GDM1 (cell line): Measurements from ENCODE around the gene TSPYL1.
"Not testable (repeated sequence)": the region's sequence is repeated elsewhere in the genome, so short reads cannot be mapped to it uniquely, and the experiment has no call there.

Source experiments
- DNase-seq: peaks from one replicate; lab custom pipeline; 2025; lab: John Stamatoyannopoulos, UW

The TSPYL1 gene

DNA sequence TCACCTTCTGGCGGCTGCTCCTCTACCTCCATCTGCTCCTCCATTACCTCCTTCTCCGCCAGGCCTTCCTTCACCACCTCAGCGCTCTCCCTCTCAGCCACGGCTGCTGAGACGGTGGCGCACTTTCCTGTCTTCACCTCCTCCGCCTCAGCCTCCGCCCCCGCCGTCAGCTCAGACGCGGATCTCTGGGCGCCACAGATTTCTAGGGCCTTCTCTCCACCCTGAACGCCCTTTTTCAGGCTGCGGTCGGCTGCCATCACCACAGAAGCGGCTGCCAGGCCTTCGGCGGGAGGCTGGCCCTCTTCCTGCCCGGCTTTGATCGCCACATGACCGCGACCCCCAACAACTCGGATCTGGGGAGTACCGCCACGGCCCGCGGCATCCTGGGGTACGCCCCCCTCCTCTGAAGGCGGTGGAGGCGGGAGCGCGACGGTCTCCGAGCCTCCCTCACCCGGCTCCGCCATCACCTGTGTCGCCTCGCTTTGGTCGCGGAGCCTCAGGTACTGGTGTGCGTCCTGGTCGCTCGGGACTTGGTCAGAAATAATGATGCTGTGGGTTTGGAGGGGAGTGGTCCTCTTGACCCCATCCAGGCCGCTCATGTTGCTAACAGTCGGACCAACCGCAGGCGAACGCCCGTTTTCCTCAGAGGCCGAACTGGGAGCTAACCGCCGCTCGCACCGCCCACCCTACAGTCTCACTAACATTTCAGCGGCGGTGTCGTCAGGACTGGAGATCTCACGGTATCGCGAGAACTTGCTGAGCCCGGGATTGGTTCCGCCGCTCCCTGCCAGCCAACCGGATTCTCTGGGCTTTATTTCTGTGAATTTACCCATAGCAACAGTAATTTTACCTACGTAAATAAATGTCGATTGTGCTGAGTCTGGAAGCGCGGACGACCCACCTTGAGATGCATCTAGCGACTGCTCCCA lies at the start of gene TSPYL1:
TSPYL1 (minus strand) TSS at position 699 of the 929 bp plus-strand sequence; CDS start at position 599, 100 bp downstream.
- peak; percentile 92 for DNase-seq

DNA sequence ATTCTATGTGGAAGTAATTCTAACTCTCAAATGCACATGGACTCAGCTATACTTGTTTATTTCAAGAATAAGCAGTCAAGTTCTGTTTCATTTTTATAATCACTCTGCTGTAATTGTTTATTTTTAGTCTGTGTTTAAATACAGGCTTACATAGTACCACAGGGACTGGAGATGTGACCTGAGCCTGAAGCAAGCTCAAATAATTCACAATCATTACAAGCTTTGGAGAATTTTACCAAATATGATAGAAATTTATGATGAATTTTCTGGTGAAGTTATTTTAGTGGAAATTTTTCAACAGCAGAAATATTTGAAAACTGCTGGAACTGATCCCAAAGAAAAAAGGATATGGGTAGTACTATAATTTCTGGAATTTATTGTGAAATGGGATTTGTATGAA lies 49.4 kb upstream of the TSPYL1 start:
- no peak for DNase-seq

DNA sequence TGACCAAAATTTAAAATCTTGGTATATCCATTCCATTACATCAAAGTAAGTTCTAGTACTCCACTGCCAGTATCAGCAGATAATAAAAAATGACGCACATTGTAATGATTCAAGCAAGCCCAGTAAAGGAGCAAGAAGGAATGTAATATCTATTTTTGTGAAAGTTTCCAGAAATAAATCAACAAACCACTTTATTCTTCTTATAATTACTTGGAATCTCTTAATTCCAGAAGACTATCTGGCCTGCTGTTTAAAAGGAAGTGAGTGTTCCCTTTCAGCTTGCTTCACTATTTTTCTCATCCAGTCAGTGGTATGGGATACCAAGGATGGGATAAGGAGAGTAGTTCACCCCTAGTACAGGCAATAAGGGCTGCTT lies 48.8 kb upstream of the TSPYL1 start:
- no peak for DNase-seq

DNA sequence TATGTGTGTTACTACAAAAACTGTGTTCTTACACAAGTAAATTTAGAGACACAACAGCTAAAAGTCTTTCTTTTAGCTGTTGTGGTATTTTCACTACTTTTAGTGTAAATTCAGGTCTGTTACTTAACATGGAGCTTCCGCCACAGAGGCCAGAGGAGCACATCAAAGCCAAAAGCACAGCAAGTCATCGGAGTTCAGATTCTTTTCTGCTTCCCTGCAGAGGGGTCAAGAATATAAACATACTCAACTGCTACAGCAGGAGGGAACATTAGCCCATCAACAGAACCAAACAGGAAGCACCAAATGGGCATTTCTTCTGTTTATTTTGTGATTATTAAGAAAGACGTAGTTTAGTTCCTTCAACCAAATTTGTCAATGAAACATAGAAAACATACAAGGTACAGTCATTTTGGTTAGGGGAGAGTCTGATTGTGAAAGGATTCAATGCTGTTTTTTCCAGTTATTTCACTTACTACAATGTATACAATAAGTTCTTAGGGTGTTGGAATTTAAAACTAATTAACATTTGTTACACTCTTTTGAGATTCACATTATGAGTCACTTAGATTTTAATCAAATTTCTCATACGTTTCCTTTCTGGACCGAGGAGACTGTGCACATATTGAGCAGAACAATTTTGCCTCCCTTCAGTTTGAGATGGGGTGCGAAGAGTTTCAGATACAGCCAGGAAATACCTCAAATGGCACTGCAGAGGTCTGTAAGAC lies 48.2 kb upstream of the TSPYL1 start:
- no peak for DNase-seq

DNA sequence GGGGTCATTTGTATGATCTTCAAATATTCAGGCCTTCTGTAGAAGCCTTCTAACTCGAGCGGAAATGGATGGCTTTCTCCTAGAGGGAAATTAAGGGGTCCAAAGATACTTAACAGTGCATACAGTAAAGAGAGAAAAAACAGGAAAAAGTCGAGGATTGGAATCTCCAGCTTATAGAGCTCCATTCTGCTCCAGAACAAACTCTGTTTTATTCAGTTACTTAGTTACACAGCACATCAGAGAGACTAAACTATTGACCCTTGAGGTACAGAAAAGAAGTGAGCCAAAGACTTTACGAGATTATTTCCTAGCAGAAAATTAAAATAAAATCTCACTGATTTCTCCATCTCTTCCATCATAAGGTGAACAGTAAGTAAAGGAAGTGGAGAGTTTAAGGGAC lies 47.3 kb upstream of the TSPYL1 start:
- DNase-seq: no peak

DNA sequence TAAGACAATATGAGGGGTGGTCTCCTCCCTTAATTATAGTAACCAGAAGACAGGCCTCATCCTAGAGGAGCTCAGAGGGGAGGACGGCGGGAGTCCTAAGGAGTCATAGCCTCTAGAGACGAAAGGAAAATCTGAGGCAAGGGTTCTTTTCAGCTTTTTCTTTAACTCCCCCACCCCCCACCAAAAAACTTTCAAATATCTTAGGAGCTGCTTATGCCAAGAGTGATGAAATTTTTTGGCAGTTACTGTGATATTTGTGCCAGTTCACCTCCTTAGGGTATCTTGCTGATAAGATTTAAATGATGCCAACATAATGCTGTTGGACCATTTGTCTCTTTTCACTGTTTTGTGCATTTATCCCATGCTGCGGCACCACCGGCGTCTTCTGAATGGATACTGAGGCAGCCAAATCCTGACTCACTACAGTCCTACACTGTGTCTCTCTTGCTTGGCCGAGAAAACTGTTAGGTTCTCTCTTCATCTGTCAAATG lies 46.5 kb upstream of the TSPYL1 start:
- no peak for DNase-seq

DNA sequence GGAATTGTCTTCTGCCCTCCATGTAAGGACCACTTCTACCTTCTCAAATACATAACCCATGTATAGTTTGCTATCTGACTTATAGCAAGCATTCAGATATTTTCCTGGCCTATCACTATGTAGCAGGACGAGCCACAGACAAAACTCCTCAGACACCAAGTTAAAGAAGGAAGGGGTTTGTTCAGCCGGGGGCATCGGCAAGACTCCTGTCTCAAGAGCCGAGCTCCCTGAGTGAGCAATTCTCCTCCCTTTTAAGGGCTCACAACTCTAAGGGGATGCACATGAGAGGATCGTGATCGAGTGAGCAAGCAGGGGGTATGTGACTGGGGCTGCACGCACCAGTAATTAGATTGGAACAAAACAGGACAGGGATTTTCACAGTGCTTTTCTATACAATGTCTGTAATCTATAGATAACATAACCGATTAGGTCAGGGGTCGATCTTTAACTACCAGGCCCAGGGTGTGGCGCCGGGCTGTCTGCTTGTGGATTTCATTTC lies 46.0 kb upstream of the TSPYL1 start:
- DNase-seq: not testable (repeated sequence)

DNA sequence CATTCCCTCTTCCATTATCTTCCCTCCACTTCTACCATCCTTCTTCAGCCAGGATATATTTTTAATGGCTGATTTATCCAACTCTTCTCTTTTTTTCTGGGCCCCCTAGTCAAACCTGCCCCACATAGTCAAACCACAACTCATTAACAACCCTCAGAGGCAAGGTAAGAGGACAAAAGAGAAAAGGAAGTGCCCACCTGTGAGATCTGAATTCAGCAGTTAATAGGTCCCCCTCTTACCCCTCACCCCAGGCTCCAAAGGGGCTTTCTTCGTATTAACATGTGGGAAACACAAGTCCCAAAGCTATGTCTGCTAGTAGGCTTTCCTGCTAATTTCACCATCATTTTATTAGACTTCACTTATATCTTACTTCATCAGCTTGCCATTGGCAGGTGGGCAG lies 44.1 kb upstream of the TSPYL1 start:
- DNase-seq: no peak

DNA sequence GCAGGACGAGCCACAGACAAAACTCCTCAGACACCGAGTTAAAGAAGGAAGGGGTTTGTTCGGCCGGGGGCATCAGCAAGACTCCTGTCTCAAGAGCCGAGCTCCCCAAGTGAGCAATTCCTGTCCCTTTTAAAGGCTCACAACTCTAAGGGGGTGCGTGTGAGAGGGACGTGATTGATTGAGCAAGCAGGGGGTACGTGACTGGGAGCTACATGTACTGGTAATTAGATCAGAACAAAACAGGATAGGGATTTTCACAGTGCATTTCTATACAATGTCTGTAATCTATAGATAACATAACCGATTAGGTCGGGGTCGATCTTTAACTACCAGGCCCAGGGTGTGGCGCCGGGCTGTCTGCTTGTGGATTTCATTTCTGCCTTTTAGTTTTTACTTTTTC lies 42.2 kb upstream of the TSPYL1 start:
- not testable (repeated sequence) for DNase-seq

DNA sequence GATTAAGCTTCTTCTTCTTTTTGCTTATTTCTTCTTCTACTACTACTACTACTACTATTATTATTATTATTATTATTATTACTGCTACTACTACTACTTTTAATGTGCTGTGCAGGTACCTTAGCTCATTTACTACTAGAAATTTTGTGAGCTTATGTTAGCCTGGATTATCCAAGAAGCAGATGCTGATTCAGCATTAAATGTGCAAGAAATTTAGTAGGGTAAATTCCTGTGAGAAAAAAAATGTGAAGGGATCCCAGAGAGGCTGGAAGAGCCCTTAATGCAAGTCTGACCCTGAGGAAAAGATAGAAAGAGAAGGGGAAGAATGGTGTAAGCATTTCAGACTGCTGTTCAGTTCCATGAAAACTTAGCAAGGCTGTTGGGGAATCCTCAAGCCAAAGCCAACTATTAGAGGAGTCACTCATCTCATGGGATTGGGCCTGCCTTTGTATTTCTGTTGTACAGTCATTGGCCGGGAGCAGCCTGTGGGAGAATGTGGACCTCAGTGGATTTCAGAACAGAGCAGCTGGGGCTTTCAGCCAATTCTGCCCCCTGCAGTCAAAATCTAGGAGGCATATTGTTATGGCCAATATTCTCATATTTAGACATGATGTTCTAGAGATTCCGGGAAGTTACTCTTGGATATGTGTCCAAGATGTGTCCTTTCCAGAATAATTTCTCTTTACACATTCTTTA lies 37.2 kb upstream of the TSPYL1 start:
- no peak for DNase-seq

DNA sequence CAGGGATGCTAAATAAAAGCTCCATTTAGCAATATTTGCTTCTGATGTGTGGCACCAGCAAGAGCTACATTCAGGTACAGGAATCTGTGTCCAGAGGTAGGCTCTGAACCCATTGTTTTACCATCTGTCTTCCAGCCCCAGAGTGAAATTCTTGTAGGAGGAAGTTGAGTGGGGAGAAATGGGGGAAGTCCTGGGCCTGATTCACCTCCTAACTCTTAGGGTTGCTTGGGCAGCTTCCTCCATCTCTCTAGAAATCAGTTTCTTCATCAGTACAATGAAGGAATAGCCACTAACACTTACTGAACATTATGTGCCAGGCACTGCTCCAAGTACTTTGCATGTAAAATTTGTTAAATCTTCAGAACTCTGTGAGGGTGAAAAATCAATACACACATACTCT lies 35.1 kb upstream of the TSPYL1 start:
- no peak for DNase-seq

DNA sequence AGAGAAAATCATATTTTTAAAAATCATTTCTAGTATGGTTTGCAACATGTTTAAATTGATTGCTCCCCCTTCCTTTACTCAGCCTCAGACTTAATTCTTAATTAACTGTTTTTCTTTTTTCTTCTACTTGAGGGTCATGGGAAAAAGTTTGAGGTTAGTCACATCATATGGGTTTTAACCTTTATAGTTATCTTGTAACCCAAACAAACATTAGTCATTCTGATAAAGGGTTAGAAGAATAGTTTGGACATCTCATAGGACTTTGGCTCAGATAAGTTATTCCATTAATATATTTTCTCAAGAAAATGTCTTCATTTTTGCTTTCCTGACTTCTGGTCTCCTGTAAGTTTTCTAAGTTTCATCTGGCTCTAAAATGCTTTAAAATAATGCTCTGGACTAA lies 34.5 kb upstream of the TSPYL1 start:
- DNase-seq: no peak

DNA sequence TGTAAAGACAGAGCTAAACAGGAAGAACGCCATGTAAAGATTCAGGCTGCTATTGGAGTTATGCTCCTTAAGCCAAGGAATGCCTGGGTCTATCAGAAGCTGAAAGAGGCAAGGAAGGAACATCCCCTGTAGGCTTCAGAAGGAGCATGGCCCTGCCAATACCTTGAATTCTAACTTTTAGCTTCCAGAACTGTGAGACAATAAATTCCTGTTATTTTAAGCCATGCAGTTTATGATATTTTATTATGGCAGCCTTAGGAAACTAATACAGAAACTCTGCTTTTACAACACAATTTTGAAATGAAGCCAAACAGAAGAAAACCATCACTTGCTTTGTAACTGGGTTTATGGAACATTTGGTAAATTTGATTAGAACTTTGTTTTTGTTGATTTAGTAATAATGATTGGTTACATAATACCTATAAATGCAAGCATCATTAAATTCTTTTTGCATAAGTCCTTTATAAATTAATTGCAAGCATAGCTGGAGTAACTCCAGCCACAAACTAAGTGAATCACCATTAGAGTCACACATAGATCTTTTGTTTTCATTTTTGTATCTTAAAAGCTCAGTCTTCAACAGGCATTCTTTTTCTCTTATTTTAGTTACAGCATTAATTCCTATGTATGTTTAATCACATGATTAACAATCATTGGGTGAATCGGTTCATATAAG lies 33.5 kb upstream of the TSPYL1 start:
- DNase-seq: no peak

DNA sequence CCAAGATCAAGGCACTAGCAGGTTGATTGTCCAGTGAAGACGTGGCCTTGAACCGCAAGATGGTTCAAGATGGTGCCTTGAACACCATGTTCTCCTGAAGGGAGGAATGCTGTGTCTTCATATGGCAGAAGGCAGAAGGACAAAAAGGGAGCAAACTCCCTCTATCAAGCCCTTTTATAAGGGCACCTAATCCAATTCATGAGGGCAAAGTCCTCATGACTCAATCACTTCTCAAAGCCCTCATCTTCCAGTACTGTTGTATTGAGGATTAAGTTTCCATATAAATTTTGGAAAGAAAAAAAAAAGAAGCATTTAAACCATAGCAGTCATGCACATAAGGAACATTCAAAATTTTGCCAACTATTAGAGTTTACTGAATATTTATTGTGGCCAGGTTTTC lies 29.9 kb upstream of the TSPYL1 start:
- no peak for DNase-seq

DNA sequence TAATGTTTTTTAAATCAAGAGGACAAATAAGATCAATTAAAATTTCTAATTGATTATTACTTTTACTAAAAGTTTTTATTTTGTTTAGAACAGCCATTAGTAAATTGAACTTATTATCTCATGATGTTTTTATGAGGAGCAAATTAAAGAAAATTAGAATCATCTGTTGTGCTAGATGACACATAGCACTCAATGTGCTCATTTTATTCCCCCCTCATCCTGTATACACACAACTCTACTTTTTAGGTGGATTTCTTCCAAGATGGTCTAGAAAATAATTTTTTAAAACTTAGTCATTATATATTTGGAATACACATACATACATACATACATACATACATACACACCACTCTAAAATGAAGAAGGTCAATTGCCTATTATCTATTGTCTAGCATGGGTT lies 29.3 kb upstream of the TSPYL1 start:
- no peak for DNase-seq

DNA sequence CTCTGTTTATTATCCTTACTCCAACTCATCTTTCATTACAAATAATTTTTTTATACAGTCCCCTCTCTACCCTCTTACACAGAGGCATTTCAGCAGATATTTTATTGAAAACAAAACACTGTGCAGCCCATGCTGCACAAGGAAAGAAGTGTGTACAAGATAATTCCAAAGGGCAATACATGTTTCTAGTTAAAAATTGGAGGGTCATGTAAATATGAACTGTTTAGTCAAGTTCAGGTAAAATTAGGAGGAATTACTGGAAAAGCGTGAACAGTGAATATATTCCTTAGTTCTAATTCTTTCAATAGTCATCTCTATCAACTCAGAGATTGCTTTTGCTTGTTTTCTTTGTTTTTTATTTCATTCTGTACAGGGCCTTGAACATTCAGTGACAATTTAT lies 27.9 kb upstream of the TSPYL1 start:
- DNase-seq: no peak

DNA sequence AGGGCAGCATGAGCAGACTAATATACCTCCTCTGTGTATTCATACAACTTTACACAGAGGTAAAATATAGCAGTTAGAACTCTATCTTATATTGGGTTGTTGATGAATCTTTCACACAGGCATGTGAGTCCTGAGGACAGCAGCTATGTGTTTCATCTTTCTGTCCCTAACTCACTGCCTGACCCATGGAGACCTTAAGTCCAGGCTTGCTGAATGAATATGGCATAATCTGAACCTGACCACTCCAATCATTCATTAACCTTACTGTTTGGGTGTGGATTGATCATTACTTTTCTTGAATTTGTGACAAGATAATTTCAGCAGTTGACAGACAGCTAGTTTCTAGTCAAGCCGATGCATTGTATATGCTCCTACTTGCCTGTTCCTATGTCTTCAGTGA lies 27.3 kb upstream of the TSPYL1 start:
- DNase-seq: no peak

DNA sequence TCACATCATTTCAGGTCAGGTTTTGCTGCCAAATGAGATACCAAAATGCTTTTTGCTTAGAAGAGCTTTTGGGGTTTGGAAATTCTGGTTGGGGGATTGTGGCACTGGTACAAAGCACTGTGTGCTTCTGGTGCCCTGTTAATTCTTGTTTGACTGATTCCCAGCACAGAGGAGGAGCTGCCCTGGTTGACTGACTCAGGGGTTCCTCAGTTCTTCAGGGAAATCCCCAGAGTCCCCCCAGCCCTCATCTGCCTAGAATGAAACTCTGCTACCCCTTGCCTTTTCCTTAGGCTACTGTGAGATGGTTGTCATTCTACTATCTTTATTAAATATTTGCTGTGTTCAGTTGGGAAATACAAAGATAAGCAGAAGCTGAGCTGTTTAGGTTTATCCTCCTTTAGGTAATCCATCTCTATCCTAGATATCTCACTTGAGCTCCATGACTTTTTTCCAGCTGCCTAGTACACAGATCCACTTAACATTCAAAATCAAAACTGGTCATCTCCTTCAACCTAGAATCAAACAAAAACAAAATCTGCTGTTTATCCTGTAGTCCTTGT lies 24.9 kb upstream of the TSPYL1 start:
- DNase-seq: no peak

DNA sequence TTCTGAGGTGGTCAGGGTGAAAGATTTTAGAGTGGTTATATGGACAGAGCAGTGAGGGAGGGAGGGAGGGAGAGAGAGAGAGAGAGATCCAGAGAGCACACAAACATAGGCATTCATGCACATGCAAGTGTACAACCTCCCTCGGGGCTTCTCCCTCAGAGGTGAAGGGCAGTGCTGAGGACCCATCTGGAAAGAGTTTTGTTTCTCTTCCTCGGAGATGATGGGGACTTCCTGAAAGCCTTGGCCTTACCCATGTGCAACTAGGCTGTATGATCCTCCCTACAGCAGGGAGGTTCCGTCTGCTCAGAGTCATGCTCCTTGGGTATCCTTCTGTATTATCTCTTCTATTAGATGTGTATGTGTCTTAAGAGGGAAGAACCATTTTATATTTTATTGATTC lies 21.4 kb upstream of the TSPYL1 start:
- DNase-seq: no peak

DNA sequence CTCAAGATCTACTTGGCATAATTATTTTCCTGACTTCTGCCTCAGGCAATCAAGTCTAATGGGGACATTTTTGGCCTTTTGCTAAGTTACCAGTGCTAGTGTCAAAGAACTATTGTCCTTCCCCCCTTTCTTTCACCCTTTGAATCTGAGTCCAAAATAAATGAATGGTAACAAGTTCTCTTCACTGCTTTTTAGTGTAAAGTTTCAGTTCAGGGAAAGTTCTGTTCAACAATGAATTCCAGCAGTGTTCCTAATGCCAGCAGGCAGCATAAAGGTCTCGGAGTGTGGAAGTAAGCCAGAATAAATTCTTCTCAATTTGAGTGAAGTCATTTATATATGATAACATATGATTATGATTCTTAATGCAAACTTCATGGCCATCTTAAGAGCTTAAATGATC lies 20.8 kb upstream of the TSPYL1 start:
- no peak for DNase-seq

DNA sequence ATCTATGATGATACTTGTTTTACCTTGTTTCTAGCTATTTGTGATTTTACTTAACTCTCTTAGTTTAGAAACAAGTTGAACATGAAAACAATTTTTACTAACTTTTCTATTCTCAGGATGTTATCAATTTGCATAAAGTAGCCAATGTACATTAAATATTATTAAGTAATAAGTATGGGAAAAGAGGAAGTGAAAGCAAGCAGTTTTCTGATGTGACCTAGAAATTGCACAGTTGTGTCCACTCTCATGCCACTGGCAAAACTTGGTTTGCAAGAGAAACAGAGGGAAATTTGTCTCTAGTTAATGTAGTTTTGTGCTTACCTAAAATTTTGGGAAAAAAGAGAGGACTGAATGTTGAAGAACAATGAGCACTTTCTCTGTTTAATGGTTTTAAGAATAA lies 19.2 kb upstream of the TSPYL1 start:
- no peak for DNase-seq

DNA sequence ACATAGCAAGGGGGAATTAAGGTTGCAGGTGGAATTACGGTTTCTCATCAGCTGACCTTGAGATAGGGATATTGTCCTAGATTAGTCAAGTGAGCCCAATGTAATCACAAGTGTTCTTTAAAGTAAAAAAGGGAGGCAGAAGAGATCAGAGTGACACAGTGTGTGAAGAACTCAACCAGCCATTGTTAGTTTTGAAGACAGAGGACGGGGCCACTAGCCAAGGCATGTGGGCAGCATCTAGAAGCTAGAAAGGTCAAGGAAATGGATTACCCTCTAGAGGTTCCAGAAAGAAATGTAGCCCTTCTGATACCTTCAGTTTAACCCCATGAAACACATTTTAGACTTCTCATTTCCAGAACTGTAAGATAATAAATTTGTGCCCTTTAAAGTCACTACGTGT lies 18.5 kb upstream of the TSPYL1 start:
- no peak for DNase-seq
